SK-N-MC (cell line): Measurements from ENCODE around the gene ADH4.

Source experiments
- EZH2 ChIP-seq: fragments of 200-600 bp; sonication (generic); IDR thresholded peaks from one replicate; pipeline ENCODE4 v1.6.1; 2017; ENCODE audit warnings: antibody characterized with exemption
- FOXP2 ChIP-seq: optimal IDR thresholded peaks from 2 replicates; pipeline ENCODE3; 2011; ENCODE audit warnings: mild to moderate bottlenecking, moderate library complexity; ENCODE audit not compliant: insufficient read depth; ENCODE audit errors: extremely low read length, control extremely low read depth
- POLR2AphosphoS5 ChIP-seq: IDR thresholded peaks from 2 replicates; pipeline ENCODE4 v1.6.1; 2012; ENCODE audit warnings: mild to moderate bottlenecking, low read depth, low read length, borderline replicate concordance

DNA sequence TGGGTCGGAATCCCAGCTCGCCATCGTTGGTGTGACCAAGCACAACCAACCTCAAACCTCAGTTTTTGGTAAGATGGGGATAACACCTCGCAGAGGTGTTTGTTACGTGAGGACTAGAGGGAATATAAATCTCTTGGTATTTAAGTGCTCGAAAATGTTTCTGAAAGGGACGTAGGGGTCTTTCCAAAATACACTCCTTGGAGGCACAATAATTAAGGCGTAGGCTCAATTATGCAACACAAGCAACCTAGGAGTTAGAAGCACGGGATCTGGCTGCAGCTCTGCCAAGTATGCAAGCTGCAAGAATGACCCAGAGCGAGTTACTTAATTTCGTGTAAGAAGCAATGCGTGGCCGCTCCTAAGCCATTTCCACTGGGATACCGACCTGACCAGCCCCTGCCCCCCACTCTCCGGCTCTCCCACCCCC is 56.1 kb downstream of the ADH4 start:
- TF ChIP-seq EZH2 = no peak
- TF ChIP-seq POLR2AphosphoS5 = no peak
- no peak for TF ChIP-seq FOXP2
